Measurements from ENCODE around the gene ANKRD11. TPM values are rescaled to one million over a fixed set of nuclear protein-coding genes. Genes with fewer than 3 reads are reported as not detected.
"Not testable (repeated sequence)": the region's sequence is repeated elsewhere in the genome, so short reads cannot be mapped to it uniquely, and the experiment has no call there.

ANKRD11 gene
- polyA plus RNA-seq, 2 donors: 37.1 to 73.5 TPM

DNA sequence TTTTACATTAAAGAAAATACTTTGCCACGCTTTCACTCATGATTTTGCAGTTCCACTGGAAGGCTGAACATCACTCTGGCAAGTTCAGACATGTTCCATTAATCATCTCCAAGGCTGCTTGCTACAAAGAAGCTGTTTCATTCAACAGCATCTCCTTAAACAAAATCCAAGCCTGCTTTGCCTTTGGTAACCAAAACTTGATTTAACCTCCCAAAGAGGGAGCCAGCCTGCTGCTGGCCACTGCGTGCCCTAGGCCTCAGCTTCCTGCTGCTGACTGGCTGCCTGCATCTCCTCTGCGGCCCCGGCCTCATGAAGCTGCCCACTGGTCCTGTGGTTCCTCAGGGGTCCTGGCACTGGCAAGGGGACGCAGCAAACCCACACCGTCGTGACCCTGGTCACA lies 31.8 kb downstream of the ANKRD11 start:
- H3K27ac ChIP-seq (ENCODE audit: low read depth in 2 of 2, low read length in 1 of 2): peak overlapping the region; percentile 82
- 55 to 65% methylated on average over 7 of the region's 7 CpGs for WGBS, 2 donors
- no peaks in the 10 kb centered on the region for H3K36me3 ChIP-seq (ENCODE audit: control insufficient read depth in 2 of 2, insufficient read depth in 2 of 2, low read length in 1 of 2)
- no peaks in the 10 kb centered on the region for H3K27me3 ChIP-seq (ENCODE audit: control insufficient read depth in 1 of 2, insufficient read depth in 2 of 2, low read length in 2 of 2)
- H3K4me1 ChIP-seq (ENCODE audit: control insufficient read depth in 2 of 2, insufficient read depth in 2 of 2, low read length in 1 of 2): peaks cover 13 to 14% of the 10 kb centered on the region in 2 donors
- no peak overlapping the region for H3K4me3 ChIP-seq (ENCODE audit: low read depth in 1 of 2, low read length in 2 of 2)
- H3K9me3 ChIP-seq (ENCODE audit: control insufficient read depth in 2 of 2, insufficient read depth in 1 of 2, low read depth in 1 of 2, low read length in 1 of 2): no peaks in the 10 kb centered on the region

DNA sequence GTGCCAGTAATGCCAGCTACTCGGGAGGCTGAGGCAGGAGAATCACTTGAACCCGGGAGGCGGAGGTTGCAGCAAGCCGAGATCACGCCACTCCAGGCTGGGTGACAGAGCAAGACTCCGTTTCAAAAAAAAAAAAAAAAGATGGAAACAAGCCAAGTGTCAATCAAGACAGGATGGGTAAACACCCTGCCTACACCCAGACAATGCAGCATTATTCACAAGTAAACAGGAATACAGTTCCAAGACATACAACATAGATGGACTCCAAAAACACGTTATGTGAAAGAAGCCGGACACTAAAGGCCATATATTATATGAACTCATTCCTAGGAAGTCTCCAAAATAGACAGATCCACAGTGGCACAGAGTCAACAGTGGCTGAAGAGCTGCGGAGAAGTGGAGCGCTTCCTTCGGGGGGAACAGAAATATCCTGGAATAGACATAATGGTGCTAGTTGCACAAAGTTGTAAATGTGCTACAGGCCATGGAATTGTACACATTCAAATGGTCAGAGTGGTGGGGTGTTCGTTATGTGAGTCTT lies 33.9 kb downstream of the ANKRD11 start:
- H3K27ac ChIP-seq (ENCODE audit: low read depth in 2 of 2, low read length in 1 of 2): no peak overlapping the region
- no peaks in the 10 kb centered on the region for H3K9me3 ChIP-seq (ENCODE audit: control insufficient read depth in 2 of 2, insufficient read depth in 1 of 2, low read depth in 1 of 2, low read length in 1 of 2)
- no peaks in the 10 kb centered on the region for H3K27me3 ChIP-seq (ENCODE audit: control insufficient read depth in 1 of 2, insufficient read depth in 2 of 2, low read length in 2 of 2)
- H3K4me3 ChIP-seq (ENCODE audit: low read depth in 1 of 2, low read length in 2 of 2): no peak overlapping the region
- peaks cover 14 to 16% of the 10 kb centered on the region in 2 donors for H3K4me1 ChIP-seq (ENCODE audit: control insufficient read depth in 2 of 2, insufficient read depth in 2 of 2, low read length in 1 of 2)
- 76 to 82% methylated on average over 12 of the region's 12 CpGs for whole genome bisulfite sequencing, 2 donors
- no peaks in the 10 kb centered on the region for H3K36me3 ChIP-seq (ENCODE audit: control insufficient read depth in 2 of 2, insufficient read depth in 2 of 2, low read length in 1 of 2)

DNA sequence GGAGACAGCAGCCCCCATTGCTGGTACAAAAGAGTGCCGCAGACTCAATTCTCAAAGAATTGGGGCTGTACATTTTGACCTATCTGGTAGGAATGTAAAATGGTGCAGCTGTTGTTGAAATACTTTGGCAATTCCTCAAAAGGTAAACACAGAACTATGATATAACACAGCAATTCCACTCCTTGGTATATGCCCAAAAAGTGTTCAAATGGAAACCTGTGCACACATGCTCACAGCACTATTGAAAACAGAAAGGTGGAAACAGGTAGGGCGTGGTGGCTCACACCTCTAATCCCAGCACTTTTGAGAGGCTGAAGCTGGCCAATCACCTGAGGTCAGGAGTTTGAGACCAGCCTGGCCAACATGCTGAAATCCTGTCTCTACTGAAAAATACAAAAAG lies 34.7 kb downstream of the ANKRD11 start:
- H3K27ac ChIP-seq (ENCODE audit: low read depth in 2 of 2, low read length in 1 of 2): no peak overlapping the region
- no peaks in the 10 kb centered on the region for H3K27me3 ChIP-seq (ENCODE audit: control insufficient read depth in 1 of 2, insufficient read depth in 2 of 2, low read length in 2 of 2)
- no peaks in the 10 kb centered on the region for H3K36me3 ChIP-seq (ENCODE audit: control insufficient read depth in 2 of 2, insufficient read depth in 2 of 2, low read length in 1 of 2)
- no peaks in the 10 kb centered on the region for H3K9me3 ChIP-seq (ENCODE audit: control insufficient read depth in 2 of 2, insufficient read depth in 1 of 2, low read depth in 1 of 2, low read length in 1 of 2)
- no peak overlapping the region for H3K4me3 ChIP-seq (ENCODE audit: low read depth in 1 of 2, low read length in 2 of 2)
- WGBS, 2 donors: 84 to 85% methylated on average over 2 of the region's 2 CpGs
- H3K4me1 ChIP-seq (ENCODE audit: control insufficient read depth in 2 of 2, insufficient read depth in 2 of 2, low read length in 1 of 2): peaks cover 12% of the 10 kb centered on the region in 2 donors

GRCh38 chr16:89455178-89455577 lies 35.2 kb downstream of the ANKRD11 start:
- 84 to 95% methylated on average over 2 of the region's 2 CpGs for WGBS, 2 donors
- Histone ChIP-seq H3K27me3 (ENCODE audit: control insufficient read depth in 1 of 2, insufficient read depth in 2 of 2, low read length in 2 of 2) (no peaks in the 10 kb centered on the region), H3K36me3 (ENCODE audit: control insufficient read depth in 2 of 2, insufficient read depth in 2 of 2, low read length in 1 of 2) (no peaks in the 10 kb centered on the region), H3K4me1 (ENCODE audit: control insufficient read depth in 2 of 2, insufficient read depth in 2 of 2, low read length in 1 of 2) (peaks cover 12% of the 10 kb centered on the region in 2 donors), H3K4me3 (ENCODE audit: low read depth in 1 of 2, low read length in 2 of 2) (no peak overlapping the region), H3K27ac (ENCODE audit: low read depth in 2 of 2, low read length in 1 of 2) (peak overlapping the region in 1 of 2 donors; percentile 22), H3K9me3 (ENCODE audit: control insufficient read depth in 2 of 2, insufficient read depth in 1 of 2, low read depth in 1 of 2, low read length in 1 of 2) (no peaks in the 10 kb centered on the region)

DNA sequence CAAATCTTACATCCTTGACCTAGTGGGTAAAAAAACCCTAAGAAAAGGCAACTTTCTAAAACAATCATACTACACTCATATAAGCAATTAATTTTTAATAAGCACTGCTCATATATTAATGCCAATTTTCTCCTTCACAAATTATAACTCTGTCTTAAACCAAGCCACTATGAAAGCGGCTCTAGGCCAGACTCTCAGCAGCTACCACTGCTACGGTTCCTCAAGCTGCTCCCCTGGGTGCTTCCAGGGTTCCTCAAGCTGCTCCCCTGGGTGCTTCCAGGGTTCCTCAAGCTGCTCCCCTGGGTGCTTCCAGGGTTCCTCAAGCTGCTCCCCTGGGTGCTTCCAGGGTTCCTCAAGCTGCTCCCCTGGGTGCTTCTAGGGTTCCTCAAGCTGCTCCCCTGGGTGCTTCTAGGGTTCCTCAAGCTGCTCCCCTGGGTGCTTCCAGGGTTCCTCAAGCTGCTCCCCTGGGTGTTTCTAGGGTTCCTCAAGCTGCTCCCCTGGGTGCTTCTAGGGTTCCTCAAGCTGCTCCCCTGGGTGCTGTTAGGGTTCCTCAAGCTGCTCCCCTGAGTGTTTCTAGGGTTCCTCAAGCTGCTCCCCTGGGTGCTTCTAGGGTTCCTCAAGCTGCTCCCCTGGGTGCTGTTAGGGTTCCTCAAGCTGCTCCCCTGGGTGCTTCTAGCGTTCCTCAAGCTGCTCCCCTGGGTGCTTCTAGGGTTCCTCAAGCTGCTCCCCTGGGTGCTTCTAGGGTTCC lies 35.8 kb downstream of the ANKRD11 start:
- H3K27me3 ChIP-seq (ENCODE audit: control insufficient read depth in 1 of 2, insufficient read depth in 2 of 2, low read length in 2 of 2); H3K9me3 ChIP-seq (ENCODE audit: control insufficient read depth in 2 of 2, insufficient read depth in 1 of 2, low read depth in 1 of 2, low read length in 1 of 2); H3K36me3 ChIP-seq (ENCODE audit: control insufficient read depth in 2 of 2, insufficient read depth in 2 of 2, low read length in 1 of 2); H3K4me3 ChIP-seq (ENCODE audit: low read depth in 1 of 2, low read length in 2 of 2): not testable (repeated sequence)
- H3K4me1 ChIP-seq (ENCODE audit: control insufficient read depth in 2 of 2, insufficient read depth in 2 of 2, low read length in 1 of 2): peaks cover 12% of the 10 kb centered on the region in 2 donors
- peak overlapping the region; percentile 18 to 86 for H3K27ac ChIP-seq (ENCODE audit: low read depth in 2 of 2, low read length in 1 of 2)
- WGBS, 2 donors: 92 to 94% methylated on average over 3 of the region's 3 CpGs

- no peaks in the 10 kb centered on the region for H3K27me3 ChIP-seq (ENCODE audit: control insufficient read depth in 1 of 2, insufficient read depth in 2 of 2, low read length in 2 of 2)
- WGBS, 2 donors: 53 to 61% methylated on average over 13 of the region's 13 CpGs
- H3K4me1 ChIP-seq (ENCODE audit: control insufficient read depth in 2 of 2, insufficient read depth in 2 of 2, low read length in 1 of 2): peaks cover 11% of the 10 kb centered on the region in 2 donors
- no peaks in the 10 kb centered on the region for H3K36me3 ChIP-seq (ENCODE audit: control insufficient read depth in 2 of 2, insufficient read depth in 2 of 2, low read length in 1 of 2)
- peak overlapping the region; percentile 18 to 86 for H3K27ac ChIP-seq (ENCODE audit: low read depth in 2 of 2, low read length in 1 of 2)
- H3K4me3 ChIP-seq (ENCODE audit: low read depth in 1 of 2, low read length in 2 of 2): no peak overlapping the region
- H3K9me3 ChIP-seq (ENCODE audit: control insufficient read depth in 2 of 2, insufficient read depth in 1 of 2, low read depth in 1 of 2, low read length in 1 of 2): no peaks in the 10 kb centered on the region
These were observed 36.6 kb downstream of the ANKRD11 start for GRCh38 chr16:89453501-89454321.

DNA sequence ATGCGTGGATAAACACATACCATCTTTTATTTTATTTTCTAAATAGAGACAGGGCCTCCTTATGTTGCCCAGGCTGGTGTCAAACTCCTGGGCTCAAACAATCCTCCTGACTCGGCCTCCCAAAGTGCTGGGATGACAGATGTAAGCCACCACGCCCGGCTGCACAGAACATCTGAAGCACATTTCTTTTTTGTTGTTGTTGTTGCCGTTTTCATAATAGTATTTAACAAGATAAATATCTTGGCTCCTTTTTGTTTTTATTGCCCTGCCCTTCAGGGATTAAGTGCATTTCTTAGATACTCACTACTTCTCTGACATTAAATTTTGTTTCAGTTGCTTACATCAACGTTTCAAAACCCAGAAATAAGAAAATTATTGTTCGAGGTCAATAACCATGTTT lies 37.4 kb downstream of the ANKRD11 start:
- Histone ChIP-seq H3K27ac (ENCODE audit: low read depth in 2 of 2, low read length in 1 of 2) (no peak overlapping the region), H3K9me3 (ENCODE audit: control insufficient read depth in 2 of 2, insufficient read depth in 1 of 2, low read depth in 1 of 2, low read length in 1 of 2) (no peaks in the 10 kb centered on the region), H3K36me3 (ENCODE audit: control insufficient read depth in 2 of 2, insufficient read depth in 2 of 2, low read length in 1 of 2) (no peaks in the 10 kb centered on the region), H3K27me3 (ENCODE audit: control insufficient read depth in 1 of 2, insufficient read depth in 2 of 2, low read length in 2 of 2) (no peaks in the 10 kb centered on the region), H3K4me3 (ENCODE audit: low read depth in 1 of 2, low read length in 2 of 2) (no peak overlapping the region), H3K4me1 (ENCODE audit: control insufficient read depth in 2 of 2, insufficient read depth in 2 of 2, low read length in 1 of 2) (peaks cover 9 to 10% of the 10 kb centered on the region in 2 donors)
- WGBS, 2 donors: 54 to 59% methylated on average over 7 of the region's 7 CpGs

- 68 to 72% methylated on average over 4 of the region's 4 CpGs for WGBS, 2 donors
- Histone ChIP-seq H3K9me3 (ENCODE audit: control insufficient read depth in 2 of 2, insufficient read depth in 1 of 2, low read depth in 1 of 2, low read length in 1 of 2) (no peaks in the 10 kb centered on the region), H3K4me3 (ENCODE audit: low read depth in 1 of 2, low read length in 2 of 2) (no peak overlapping the region), H3K27ac (ENCODE audit: low read depth in 2 of 2, low read length in 1 of 2) (peak overlapping the region in 1 of 2 donors; percentile 53), H3K27me3 (ENCODE audit: control insufficient read depth in 1 of 2, insufficient read depth in 2 of 2, low read length in 2 of 2) (no peaks in the 10 kb centered on the region), H3K36me3 (ENCODE audit: control insufficient read depth in 2 of 2, insufficient read depth in 2 of 2, low read length in 1 of 2) (no peaks in the 10 kb centered on the region), H3K4me1 (ENCODE audit: control insufficient read depth in 2 of 2, insufficient read depth in 2 of 2, low read length in 1 of 2) (peaks cover 9 to 13% of the 10 kb centered on the region in 2 donors)
These were observed 38.1 kb downstream of the ANKRD11 start for GRCh38 chr16:89452241-89452640.

GRCh38 chr16:89450537-89450936 lies 39.8 kb downstream of the ANKRD11 start:
- Histone ChIP-seq H3K27ac (ENCODE audit: low read depth in 2 of 2, low read length in 1 of 2) (peak overlapping the region; percentile 16 to 61), H3K4me3 (ENCODE audit: low read depth in 1 of 2, low read length in 2 of 2) (no peak overlapping the region), H3K9me3 (ENCODE audit: control insufficient read depth in 2 of 2, insufficient read depth in 1 of 2, low read depth in 1 of 2, low read length in 1 of 2) (no peaks in the 10 kb centered on the region), H3K27me3 (ENCODE audit: control insufficient read depth in 1 of 2, insufficient read depth in 2 of 2, low read length in 2 of 2) (no peaks in the 10 kb centered on the region), H3K4me1 (ENCODE audit: control insufficient read depth in 2 of 2, insufficient read depth in 2 of 2, low read length in 1 of 2) (peaks cover 6 to 24% of the 10 kb centered on the region in 2 donors), H3K36me3 (ENCODE audit: control insufficient read depth in 2 of 2, insufficient read depth in 2 of 2, low read length in 1 of 2) (no peaks in the 10 kb centered on the region)
- 91% methylated on average over 5 of the region's 5 CpGs for WGBS, 2 donors

Data from esophagus (tissue), 2 donors.